ENCODE results near the gene YTHDC2.

GRCh38 chr5:113562828-113563400 lies 49.4 kb downstream of the YTHDC2 start:
- TF ChIP-seq CTCF (conservative IDR thresholded peaks at IDR 0.05; ENCODE audit: low read length), result no peak
- TF ChIP-seq EZH2phosphoT487 (IDR thresholded peaks at IDR 0.05; ENCODE audit: borderline replicate concordance, low read depth, low read length), result no peak
